GM23338 (cell line): ENCODE data around the gene LRMDA. TPM values are rescaled to one million over a fixed set of nuclear protein-coding genes. Genes with fewer than 3 reads are reported as not detected.

Experiments
- ATAC-seq: fragments of 200-7000 bp; cut with Tn5 transposase; 3 replicates; pipeline ENCODE4 v1.9.1; 2020
- DNase-seq: peaks from one replicate; pipeline ENCODE4 v3.0.0-alpha.2; 2015; ENCODE audit warnings: low spot score
- H2AFZ ChIP-seq: fragments of 200-600 bp; sonication (generic); 2 replicates; pipeline ENCODE4 v1.8.0; 2016; ENCODE audit warnings: antibody characterized with exemption, mild to moderate bottlenecking, moderate library complexity
- H3F3A ChIP-seq: fragments of 200-600 bp; sonication (generic); replicated peaks from 2 replicates; pipeline ENCODE4 v1.8.0; 2017; ENCODE audit warnings: antibody characterized with exemption, mixed run types, low read depth
- H3K27ac ChIP-seq: fragments of 200-600 bp; sonication (generic); 2 replicates; pipeline ENCODE4 v1.6.1; 2016; ENCODE audit warnings: low read depth
- H3K27me3 ChIP-seq: fragments of 200-600 bp; sonication (generic); 2 replicates; pipeline ENCODE4 v1.8.0; 2016; ENCODE audit warnings: mild to moderate bottlenecking, mixed run types, moderate library complexity; ENCODE audit not compliant: insufficient read depth
- H3K36me3 ChIP-seq: fragments of 200-600 bp; sonication (generic); 2 replicates; pipeline ENCODE4 v1.8.0; 2016; ENCODE audit warnings: mild to moderate bottlenecking; ENCODE audit not compliant: insufficient read depth
- H3K4me1 ChIP-seq: fragments of 200-600 bp; sonication (generic); 2 replicates; pipeline ENCODE4 v1.8.0; 2016; ENCODE audit warnings: mild to moderate bottlenecking, moderate library complexity; ENCODE audit not compliant: insufficient read depth
- H3K4me2 ChIP-seq: fragments of 200-600 bp; sonication (generic); 2 replicates; pipeline ENCODE4 v1.7.1; 2017; ENCODE audit warnings: mixed run types
- H3K4me3 ChIP-seq: fragments of 200-600 bp; sonication (generic); 2 replicates; pipeline ENCODE4 v1.6.1; 2016; ENCODE audit warnings: mixed run types
- H3K79me2 ChIP-seq: fragments of 200-600 bp; sonication (generic); replicated peaks from 2 replicates; pipeline ENCODE4 v1.8.0; 2017; ENCODE audit warnings: mild to moderate bottlenecking; ENCODE audit not compliant: insufficient read depth
- H3K9me2 ChIP-seq: fragments of 200-600 bp; sonication (generic); 2 replicates; pipeline ENCODE4 v1.8.0; 2017; ENCODE audit not compliant: insufficient read depth
- H4K20me1 ChIP-seq: fragments of 200-600 bp; sonication (generic); replicated peaks from 2 replicates; pipeline ENCODE4 v1.8.0; 2017; ENCODE audit warnings: mild to moderate bottlenecking; ENCODE audit not compliant: insufficient read depth
- H3K27ac Mint-ChIP-seq: 2 replicates; pipeline ENCODE4 v1.8.0; 2020; ENCODE audit warnings: inconsistent platforms, mild to moderate bottlenecking, moderate library complexity, mixed read lengths
- H3K27me3 Mint-ChIP-seq: 3 replicates; pipeline ENCODE4 v1.8.0; 2022; ENCODE audit warnings: low read depth, mild to moderate bottlenecking, moderate library complexity, mixed read lengths, inconsistent platforms; ENCODE audit not compliant: insufficient read depth, poor library complexity
- H3K36me3 Mint-ChIP-seq: 3 replicates; pipeline ENCODE4 v1.8.0; 2021; ENCODE audit warnings: low read depth, mild to moderate bottlenecking, inconsistent platforms, moderate library complexity, mixed read lengths
- H3K4me1 Mint-ChIP-seq: 3 replicates; pipeline ENCODE4 v1.8.0; 2020; ENCODE audit warnings: mild to moderate bottlenecking, inconsistent platforms, mixed read lengths
- H3K4me3 Mint-ChIP-seq: 3 replicates; pipeline ENCODE4 v1.8.0; 2021; ENCODE audit warnings: moderate library complexity, mild to moderate bottlenecking, inconsistent platforms, mixed read lengths
- H3K9me3 Mint-ChIP-seq: 3 replicates; pipeline ENCODE4 v1.8.0; 2020; ENCODE audit warnings: moderate library complexity, mild to moderate bottlenecking, inconsistent platforms, mixed read lengths
- CREB1 ChIP-seq: fragments of 250-450 bp; sonication (Bioruptor Pico); IDR thresholded peaks from 2 replicates; pipeline ENCODE4 v1.5.0; 2020; ENCODE audit warnings: low read depth, mild to moderate bottlenecking, moderate library complexity
- EZH2 ChIP-seq: fragments of 200-600 bp; sonication (generic); IDR thresholded peaks from one replicate; pipeline ENCODE4 v1.8.0; 2017; ENCODE audit warnings: antibody characterized with exemption, mild to moderate bottlenecking, low read depth; ENCODE audit not compliant: unreplicated experiment
- EZH2phosphoT487 ChIP-seq: fragments of 200-600 bp; sonication (generic); IDR thresholded peaks from one replicate; pipeline ENCODE4 v1.8.1; 2018; ENCODE audit warnings: antibody characterized with exemption; ENCODE audit not compliant: unreplicated experiment
- JUNB ChIP-seq: IDR thresholded peaks from one replicate; pipeline ENCODE4 v1.6.1; 2016; ENCODE audit warnings: antibody characterized with exemption; ENCODE audit not compliant: unreplicated experiment
- NANOG ChIP-seq: IDR thresholded peaks from 2 replicates; pipeline ENCODE4 v1.6.1; 2016; ENCODE audit warnings: antibody characterized with exemption, borderline replicate concordance
- POLR2AphosphoS5 ChIP-seq: IDR thresholded peaks from 2 replicates; pipeline ENCODE4 v1.6.1; 2016; ENCODE audit warnings: antibody characterized with exemption, low read depth
- REST ChIP-seq: IDR thresholded peaks from one replicate; pipeline ENCODE4 v1.6.1; 2018; ENCODE audit warnings: antibody characterized with exemption; ENCODE audit not compliant: unreplicated experiment
- STAT1 ChIP-seq: IDR thresholded peaks from one replicate; pipeline ENCODE4 v1.6.1; 2016; ENCODE audit warnings: antibody characterized with exemption; ENCODE audit not compliant: unreplicated experiment
- ZNF114 ChIP-seq: fragments of 250-450 bp; sonication (Bioruptor Pico); IDR thresholded peaks from 2 replicates; pipeline ENCODE4 v1.5.0; 2020; ENCODE audit warnings: mild to moderate bottlenecking, moderate library complexity
- ZNF331 ChIP-seq: fragments of 250-450 bp; sonication (Bioruptor Pico); IDR thresholded peaks from 2 replicates; pipeline ENCODE4 v1.5.0; 2020; ENCODE audit warnings: low read depth, mild to moderate bottlenecking, moderate library complexity
- ZNF462 ChIP-seq: fragments of 250-450 bp; sonication (Bioruptor Pico); IDR thresholded peaks from 2 replicates; pipeline ENCODE4 v1.5.0; 2020; ENCODE audit warnings: mild to moderate bottlenecking, moderate library complexity
- polyA plus RNA-seq: library from polyadenylated mRNA; unstranded; fragments of >200 nt; fragmentation: Nextera tagmentation; extraction: Ambion mirVana; gene quantifications from 2 replicates; pipeline ENCODE4 v1.2.1, GENCODE V29; 2016
- total RNA-seq: library from RNA; depleted of rRNA; stranded (reverse); fragments of >200 nt; shearing (Covaris generic); gene quantifications from 2 replicates; pipeline ENCODE4 v1.2.3, GENCODE V29; 2014
- TF ChIP-seq, protein P1 (sequence below): IDR thresholded peaks from 2 replicates; pipeline ENCODE4 v1.6.1; 2016; ENCODE audit warnings: antibody characterized with exemption
- TF ChIP-seq, protein P2 (sequence below), 2 experiments: fragments of 200-600 bp in 1 of 2; sonication (generic) in 1 of 2; conservative IDR thresholded peaks; 2 replicates each; pipeline versions ENCODE4 v1.5.1 to v1.6.1; 2016 to 2017; ENCODE audit warnings: antibody characterized with exemption in 2 of 2, low read depth in 2 of 2, mild to moderate bottlenecking in 2 of 2, moderate library complexity in 1 of 2

The LRMDA gene
- total and polyA plus RNA-seq, 2 experiments from 2014 or later: 0.90 to 1.8 TPM

DNA sequence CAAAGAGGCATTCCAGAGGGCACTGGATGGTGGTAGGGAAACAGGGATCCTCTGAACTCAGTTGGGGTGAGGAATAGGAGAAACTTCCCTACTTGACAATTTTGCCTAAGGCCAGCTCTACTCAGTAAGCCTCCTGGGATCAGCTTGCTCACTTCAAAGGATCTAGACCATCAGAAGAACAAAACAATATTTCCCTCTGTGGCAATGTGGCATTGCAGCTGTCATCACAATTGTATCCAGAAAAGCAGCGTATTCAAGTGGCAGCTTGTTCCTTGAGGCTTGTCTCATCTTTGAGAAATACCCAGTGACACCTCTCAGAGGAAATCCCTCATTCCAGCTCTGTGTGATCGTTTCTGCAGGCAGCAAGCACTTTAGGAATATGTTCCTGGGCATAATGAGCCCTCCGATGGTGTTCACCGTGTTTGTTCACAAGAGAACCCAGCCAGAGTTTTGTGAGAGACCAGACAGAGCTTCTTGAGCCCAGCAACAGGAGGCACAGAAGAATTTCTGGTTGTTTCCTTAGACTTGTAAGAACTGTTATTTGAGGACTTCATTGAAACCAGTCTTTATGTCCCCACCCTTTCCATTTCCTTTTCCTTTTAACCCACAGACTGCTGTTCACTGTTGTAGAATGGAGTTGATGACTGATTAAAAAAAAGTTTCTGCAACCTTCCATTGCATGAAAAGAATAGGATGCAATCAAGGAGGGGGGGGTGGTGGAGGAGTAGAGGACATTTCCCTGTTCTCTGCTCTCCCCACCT lies 747.3 kb downstream of the LRMDA start:
- Mint-ChIP-seq H3K36me3 (no peaks in the 10 kb centered on the region), H3K27ac (no peak overlapping the region), H3K9me3 (peaks cover 3% of the 10 kb centered on the region; the same call in 1 of the 3 replicates), H3K4me3 (no peak overlapping the region), H3K4me1 (peaks cover 19% of the 10 kb centered on the region), H3K27me3 (peaks cover 3% of the 10 kb centered on the region)
- no peak overlapping the region for H2AFZ ChIP-seq
- peaks cover 6% of the 10 kb centered on the region for H3K9me2 ChIP-seq
- TF ChIP-seq POLR2AphosphoS5 (no peak), ZNF114 (CRISPR knock-in tag) (no peak), ZNF462 (CRISPR knock-in tag) (no peak), EZH2 (no peak), NANOG (no peak), CREB1 (CRISPR knock-in tag) (no peak), EZH2phosphoT487 (no peak), JUNB (no peak), REST (no peak), ZNF331 (no peak), STAT1 (no peak)
- TF ChIP-seq, protein P1, sequence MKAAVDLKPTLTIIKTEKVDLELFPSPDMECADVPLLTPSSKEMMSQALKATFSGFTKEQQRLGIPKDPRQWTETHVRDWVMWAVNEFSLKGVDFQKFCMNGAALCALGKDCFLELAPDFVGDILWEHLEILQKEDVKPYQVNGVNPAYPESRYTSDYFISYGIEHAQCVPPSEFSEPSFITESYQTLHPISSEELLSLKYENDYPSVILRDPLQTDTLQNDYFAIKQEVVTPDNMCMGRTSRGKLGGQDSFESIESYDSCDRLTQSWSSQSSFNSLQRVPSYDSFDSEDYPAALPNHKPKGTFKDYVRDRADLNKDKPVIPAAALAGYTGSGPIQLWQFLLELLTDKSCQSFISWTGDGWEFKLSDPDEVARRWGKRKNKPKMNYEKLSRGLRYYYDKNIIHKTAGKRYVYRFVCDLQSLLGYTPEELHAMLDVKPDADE: no peak
- TF ChIP-seq, protein P2, sequence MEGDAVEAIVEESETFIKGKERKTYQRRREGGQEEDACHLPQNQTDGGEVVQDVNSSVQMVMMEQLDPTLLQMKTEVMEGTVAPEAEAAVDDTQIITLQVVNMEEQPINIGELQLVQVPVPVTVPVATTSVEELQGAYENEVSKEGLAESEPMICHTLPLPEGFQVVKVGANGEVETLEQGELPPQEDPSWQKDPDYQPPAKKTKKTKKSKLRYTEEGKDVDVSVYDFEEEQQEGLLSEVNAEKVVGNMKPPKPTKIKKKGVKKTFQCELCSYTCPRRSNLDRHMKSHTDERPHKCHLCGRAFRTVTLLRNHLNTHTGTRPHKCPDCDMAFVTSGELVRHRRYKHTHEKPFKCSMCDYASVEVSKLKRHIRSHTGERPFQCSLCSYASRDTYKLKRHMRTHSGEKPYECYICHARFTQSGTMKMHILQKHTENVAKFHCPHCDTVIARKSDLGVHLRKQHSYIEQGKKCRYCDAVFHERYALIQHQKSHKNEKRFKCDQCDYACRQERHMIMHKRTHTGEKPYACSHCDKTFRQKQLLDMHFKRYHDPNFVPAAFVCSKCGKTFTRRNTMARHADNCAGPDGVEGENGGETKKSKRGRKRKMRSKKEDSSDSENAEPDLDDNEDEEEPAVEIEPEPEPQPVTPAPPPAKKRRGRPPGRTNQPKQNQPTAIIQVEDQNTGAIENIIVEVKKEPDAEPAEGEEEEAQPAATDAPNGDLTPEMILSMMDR (conservative IDR thresholded peaks at IDR 0.05; ENCODE audit: low read depth in 2 of 2): no peak
- H3K4me2 ChIP-seq: no peak overlapping the region
- no peaks in the 10 kb centered on the region for H4K20me1 ChIP-seq
- H3K27me3 ChIP-seq: no peaks in the 10 kb centered on the region
- ATAC-seq: no peak
- DNase-seq: no peak
- no peaks in the 10 kb centered on the region for H3K79me2 ChIP-seq
- no peaks in the 10 kb centered on the region for H3K36me3 ChIP-seq
- H3K4me1 ChIP-seq: peaks cover 7% of the 10 kb centered on the region
- no peaks in the 10 kb centered on the region for H3F3A ChIP-seq
- H3K27ac ChIP-seq: no peak overlapping the region
- no peak overlapping the region for H3K4me3 ChIP-seq
